Measurements from ENCODE around the gene ST3GAL2.
A peak's percentile ranks its signal among the peaks of the same experiment; 100 is the strongest.
"Not testable (repeated sequence)": the region's sequence is repeated elsewhere in the genome, so short reads cannot be mapped to it uniquely, and the experiment has no call there.

The ST3GAL2 gene

DNA sequence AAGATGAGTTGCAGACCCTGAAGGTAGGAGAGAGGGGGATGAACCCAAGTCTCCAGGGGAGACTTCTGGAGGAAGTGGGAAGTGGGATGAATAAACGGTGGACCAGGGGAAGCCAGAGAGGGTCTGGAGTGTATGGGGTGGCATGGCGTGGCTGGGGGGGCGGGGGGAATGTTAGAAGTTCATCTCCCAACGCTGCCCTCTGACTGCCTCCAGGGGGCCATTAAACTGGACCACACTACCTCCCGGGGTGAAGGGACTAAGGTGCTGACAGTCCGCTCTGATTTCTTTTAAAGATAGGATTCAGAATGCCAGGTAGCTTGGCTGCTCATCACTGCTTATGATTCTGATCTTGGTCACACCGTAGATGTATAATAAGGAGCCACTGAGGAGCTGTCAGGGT lies 21.2 kb downstream of the ST3GAL2 start:
- DNase-seq (ENCODE audit: low read depth in 2 of 2) = no peak

DNA sequence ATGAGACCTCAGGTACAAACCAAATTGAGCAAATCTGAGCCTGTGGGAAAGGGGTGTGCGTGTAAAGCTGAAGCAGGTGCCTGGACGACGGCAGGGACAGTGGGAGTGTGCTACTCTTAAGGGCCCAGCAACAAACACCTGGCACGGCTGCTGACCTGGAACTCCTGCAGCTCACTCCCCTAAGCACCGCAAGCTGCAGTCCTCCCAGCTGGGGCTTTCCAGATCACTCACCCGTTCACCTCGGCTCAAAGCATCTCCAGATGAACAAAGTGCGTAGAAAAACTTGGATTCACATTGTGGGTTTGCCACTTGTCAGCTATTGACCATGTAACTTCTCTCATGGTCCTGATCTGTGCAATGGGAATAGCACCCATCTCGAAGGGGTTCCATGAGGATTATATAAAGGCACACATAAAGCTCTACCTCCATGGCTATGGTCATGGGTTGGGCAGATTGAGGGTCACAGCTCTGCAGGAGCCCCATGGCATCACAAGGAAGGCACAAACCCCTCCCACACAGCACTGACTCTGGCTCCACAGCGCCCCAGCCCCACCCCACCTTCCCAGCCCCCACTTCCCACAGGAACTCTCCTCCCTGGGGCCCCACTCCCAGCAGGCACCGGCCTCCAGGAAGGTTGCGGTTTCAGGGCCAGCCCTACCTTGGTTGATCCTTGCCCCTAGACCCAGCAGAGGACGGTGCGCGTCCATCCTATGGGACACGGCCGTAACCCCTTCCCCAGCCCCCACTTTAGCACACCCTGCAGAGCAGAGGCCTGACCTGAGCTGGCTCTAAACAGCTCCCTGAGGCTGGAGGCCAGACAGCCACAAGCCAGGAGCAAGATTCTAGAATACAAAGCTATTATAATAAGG lies 21.9 kb downstream of the ST3GAL2 start:
- no peak for DNase-seq (ENCODE audit: low read depth in 2 of 2)

DNA sequence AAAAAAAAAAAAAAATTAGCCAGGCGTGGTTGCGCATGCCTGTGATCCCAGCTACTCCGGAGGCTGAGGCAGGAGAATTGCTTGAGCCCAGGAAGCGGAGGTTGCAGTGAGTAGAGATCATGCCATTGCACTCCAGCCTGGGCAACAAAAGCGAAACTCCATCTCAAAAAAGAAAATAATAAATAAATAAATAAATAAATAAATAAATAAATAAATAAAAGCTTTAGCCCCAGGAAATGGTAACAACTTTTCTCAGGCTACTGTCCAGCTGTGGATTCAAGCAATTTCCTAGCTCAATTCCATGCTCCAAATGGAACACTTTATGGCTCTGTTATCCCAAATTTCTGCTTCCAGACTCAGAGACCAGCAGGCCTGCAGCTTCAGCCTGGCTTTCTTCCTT lies 25.3 kb downstream of the ST3GAL2 start:
- not testable (repeated sequence) for DNase-seq (ENCODE audit: low read depth in 2 of 2)

DNA sequence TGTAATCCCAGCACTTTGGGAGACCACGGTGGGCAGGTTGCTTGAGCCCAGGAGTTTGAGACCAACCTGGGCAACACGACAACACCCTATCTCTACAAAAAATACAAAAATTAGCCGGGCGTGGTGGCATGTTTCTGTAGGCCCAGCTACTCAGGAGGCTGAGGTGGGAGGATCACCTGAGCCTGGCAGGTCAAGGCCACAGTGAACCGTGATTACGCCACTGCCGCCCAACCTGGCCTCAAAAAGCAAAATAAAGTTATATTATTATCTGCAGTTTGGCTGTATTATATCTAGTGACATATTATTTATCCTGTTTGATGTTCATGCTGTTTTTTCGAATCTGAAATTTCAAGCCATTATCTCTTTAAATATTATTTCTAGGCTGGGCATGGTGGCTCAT lies 26.5 kb downstream of the ST3GAL2 start:
- DNase-seq (ENCODE audit: low read depth in 2 of 2) = no peak

DNA sequence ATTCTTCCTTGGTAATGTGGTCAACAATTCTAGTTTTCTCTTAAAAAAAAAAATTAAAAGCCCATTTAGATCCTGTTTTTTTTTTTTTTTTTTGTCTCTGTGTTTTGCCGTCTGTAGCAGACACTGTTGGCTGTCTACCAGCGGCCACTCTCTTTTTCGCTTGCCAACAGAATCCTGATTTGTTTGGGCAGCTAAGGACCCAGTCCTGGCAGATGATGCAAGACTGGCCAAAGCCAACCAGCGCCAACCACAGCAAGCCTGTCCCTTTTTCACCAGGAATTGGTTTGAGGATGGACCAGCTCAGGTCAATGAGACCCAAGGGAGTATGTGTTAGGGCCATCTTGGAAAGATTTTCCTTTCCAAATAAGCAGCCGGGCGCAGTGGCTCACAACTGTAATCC lies 28.2 kb downstream of the ST3GAL2 start:
- DNase-seq (ENCODE audit: low read depth in 2 of 2) = no peak

DNA sequence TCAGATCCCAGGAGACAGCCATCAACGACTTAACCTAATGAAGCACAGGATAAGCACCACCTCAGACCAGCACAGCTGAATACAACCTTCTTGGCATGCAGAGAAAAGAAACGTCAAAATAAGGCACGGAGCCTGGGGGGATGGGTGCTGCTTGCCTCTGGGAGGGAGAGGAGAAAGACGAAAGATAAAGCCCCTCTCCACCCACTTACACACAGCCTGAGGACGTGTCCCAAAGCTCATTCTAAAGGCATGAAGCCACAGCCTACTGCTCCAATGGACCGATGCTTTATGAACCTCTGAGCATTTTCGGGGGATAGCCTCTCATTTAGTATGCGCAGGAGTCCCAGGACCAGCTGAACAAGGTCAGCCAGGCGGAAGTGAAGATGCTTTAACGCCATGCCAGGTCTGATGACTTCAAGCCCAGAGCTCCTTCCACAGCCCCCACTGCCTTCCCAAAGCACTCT lies 31.1 kb downstream of the ST3GAL2 start:
- DNase-seq (ENCODE audit: low read depth in 2 of 2) = no peak

DNA sequence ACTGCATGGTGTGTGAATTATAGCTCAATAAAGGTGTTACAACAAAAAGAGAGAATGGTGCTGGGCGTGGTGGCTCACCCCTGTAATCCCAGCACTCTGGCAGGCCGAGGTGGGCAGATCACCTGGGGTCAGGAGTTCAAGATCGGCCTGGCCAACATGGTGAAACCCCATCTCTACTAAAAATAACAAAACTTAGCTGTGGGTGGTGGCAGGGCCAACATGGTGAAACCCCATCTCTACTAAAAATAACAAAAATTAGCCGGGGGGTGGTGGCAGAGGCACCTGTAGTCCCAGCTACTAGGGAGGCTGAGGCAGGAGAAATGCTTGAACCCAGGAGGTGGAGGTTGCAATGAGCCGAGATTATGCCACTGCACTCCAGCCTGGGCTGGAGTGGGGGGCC lies 32.8 kb downstream of the ST3GAL2 start:
- not testable (repeated sequence) for DNase-seq (ENCODE audit: low read depth in 2 of 2)

DNA sequence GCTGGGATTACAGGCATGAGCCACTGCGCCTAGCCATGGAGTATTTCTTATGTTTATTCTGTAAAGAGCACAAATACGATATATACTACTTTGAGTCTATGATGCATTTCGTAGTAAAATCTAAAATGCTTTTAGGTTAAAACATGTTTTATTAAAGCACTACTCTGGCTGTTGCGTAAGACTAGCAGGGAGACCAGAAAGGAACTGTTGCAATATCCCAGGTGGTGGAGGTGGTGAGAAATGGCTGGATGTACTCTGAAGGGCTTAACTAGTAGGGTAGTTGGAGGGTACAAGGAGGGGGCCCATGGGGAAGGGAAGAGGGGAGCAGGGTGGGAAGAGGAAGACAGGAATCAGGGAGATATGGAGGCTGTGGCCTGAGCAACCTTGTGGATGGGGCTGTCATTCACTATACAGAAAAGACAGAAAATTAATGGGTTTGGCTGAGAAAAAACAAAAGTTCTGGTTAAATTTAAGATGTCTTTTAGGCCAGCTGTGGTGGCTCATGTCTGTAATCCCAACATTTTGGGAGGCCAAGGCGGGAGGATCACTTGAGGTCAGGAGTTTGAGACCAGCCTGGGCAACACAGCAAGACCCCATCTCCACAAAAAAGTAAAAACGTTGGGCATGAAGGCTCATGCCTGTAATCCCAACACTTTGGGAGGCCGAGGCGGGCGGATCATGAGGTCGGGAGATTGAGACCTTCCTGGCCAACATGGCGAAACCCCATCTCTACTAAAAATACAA lies 35.8 kb downstream of the ST3GAL2 start:
- no peak for DNase-seq (ENCODE audit: low read depth in 2 of 2)

DNA sequence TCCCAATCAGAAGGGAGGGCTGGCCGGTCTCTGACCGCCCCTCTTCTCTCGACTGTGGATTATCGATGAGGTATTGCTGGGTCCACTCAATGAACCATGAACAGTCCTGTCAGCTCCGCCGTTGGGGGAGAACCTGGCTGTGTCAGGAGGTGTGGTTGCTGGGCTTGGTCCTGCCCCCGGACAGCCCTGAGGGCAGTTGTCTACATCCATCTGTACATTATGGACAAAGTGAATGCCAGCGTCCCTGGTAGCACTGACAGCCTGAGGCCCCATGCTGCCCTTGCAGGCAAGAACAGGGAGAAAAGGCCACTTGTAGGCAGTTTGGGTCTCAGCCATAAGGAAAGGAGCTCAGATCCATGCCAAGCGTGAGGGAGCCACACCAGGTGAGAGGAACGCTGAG lies 38.9 kb downstream of the ST3GAL2 start:
- DNase-seq (ENCODE audit: low read depth in 2 of 2) = no peak

DNA sequence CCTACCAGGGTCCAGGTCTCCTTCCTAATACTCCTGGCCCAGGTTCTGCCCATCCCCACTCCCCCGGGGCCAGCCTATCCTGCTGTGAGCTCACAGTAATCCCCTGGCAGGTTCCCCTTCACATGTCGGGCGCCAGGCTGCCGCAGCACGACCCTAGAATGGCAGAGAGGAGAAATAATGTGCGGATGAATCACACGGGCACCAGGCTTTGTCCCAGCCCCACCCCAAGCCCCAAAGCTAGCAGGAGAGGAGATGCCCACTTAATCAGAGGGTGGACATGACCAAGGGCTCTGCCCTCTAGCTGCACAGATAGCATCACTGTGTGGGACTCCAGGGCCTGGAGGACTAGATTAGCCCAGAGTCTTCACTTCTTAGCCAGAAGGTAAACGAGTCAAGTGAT lies 39.5 kb downstream of the ST3GAL2 start:
- DNase-seq (ENCODE audit: low read depth in 2 of 2) = no peak

DNA sequence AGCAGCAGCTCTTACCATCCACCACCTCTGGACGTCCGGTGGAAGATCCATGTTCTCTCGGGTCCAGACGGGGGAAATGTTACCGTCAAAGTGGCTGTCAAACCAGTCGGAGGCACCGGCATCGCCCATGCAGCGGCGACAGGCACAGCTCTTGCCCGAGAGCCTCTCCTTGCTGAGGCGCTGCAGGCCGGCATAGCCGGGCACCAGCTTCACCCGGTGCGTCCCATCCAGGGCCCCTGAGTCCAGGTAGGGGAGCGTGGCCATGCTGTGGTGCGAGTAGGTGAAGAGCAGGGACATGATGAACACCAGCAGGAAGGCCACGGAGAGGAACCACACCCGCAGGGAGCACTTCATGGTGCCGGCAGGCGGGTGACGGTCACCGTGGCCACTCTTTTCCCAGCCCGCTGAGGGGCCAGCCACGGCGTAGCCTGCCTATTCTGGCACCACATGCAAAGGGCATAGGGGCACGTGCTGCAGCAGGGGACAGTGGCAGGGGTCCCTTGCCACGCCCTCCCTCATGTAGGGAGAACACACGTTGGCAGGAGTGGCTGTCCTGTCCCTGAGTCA lies 40.6 kb downstream of the ST3GAL2 start:
- no peak for DNase-seq (ENCODE audit: low read depth in 2 of 2)

DNA sequence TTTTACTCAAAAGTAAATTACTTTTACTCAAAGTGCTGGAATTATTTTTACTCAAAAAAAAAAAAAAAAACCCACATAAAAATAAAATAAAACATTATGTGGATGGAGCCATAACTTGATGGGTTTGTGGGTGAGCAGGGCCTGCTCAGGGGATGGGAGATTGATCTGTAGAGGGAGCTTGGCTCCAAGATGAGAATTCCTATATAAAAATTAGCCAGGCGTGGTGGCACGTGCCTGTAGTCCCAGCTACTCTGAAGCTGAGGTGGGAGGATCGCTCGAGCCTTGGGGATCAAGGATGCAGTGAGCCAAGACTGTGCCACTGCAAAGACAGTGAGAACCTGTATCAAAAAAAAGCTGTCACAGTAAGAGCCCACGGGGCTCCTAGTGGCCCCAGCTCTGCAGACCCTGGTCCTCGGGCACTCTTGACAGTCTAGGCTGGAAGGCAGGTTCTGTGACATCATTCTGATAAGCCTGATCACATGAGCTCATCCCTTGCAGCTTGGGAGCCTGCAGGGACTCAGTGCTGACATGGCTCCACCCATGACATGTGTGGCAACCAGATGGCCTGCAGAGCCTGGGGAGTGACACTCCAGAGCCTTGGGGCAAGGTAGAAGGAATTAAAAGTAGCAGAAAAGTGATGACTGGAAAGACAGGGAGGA lies 42.5 kb downstream of the ST3GAL2 start:
- DNase-seq (ENCODE audit: low read depth in 2 of 2) = no peak

DNA sequence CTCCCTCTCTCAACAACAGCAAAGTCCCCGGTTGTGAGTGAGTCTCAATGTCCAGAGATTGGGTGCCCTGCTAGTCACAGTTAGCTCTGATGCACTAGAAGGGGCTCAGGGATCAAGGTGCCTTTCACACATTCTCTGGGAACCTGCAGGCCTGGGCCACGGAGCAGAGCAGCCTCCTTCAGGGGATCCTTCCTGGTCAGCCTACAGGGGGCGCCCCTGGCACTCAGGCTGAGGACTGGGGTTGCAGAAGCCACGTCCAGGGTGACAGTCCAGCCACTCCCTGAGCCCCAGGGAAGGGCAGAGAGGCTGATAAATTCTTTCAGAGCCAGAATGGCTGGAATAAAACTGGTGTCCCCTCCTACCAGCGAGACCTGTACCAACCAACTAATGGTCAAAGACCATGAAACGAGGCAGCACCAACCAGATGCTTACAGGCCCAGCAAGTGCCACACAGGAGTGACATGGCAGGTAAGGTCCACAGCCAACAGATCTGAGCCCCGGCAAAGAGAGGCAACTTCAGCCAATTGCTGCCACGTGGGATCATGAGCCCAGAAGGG lies 43.5 kb downstream of the ST3GAL2 start:
- peak; percentile 45 to 65 for DNase-seq (ENCODE audit: low read depth in 2 of 2)

DNA sequence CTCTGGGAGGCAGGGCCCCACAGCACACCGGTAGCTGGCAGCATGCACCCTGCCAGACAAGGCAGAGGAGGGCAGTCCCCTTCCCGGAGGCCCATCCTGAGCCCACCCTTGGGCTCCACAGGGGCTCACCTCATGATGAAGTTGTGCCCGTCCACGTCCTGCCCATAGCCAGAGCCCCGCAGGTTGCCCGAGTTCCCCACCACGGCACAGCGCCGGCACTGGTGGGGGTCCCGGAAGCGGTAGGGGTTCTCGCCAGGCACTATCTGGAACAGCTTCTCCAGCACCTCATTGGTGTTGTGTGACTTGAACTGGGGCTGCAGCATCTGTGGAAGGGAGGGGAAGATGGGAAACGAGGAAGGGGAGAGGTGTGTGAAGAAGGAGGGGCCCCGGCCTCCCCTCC lies 44.0 kb downstream of the ST3GAL2 start:
- no peak for DNase-seq (ENCODE audit: low read depth in 2 of 2)

DNA sequence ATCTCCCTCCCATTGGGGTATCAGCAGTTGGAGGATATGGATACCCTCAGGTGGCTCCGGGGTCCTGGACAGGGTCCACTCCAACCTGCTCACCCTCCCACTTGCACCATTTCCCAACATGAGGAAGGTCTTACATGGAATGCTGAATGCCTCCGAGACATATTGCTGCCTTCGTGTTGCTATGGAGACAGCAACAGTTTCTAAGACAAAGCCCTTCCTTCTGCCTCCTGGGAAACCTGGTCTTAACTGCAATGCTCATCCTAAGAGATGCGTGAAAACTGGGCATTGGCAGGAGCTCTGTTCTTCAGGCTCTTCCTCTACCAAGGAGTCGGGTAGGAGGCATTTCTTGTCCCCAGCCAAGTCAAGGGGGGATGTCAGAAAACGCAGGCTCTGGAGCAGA lies 45.2 kb downstream of the ST3GAL2 start:
- DNase-seq (ENCODE audit: low read depth in 2 of 2) = no peak

DNA sequence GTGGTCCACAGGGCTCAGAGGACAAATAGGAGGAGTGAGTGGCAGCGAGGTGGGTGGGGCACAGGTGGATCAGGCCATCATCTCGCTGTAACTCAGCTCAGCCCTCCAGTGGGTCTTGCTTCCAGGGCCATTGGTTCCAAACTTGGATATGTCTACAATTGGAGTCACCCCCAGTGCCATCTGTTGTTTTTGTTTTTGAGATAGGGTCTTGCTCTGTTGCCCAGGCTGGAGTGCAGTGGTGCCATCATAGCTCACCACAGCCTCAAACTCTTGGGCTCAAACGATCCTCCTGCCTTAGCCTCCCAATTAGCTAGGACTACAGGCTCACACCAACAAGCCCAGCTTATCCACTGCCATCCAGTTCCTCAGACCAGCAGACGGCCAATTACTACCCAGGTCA lies 46.3 kb downstream of the ST3GAL2 start:
- DNase-seq (ENCODE audit: low read depth in 2 of 2) = no peak

DNA sequence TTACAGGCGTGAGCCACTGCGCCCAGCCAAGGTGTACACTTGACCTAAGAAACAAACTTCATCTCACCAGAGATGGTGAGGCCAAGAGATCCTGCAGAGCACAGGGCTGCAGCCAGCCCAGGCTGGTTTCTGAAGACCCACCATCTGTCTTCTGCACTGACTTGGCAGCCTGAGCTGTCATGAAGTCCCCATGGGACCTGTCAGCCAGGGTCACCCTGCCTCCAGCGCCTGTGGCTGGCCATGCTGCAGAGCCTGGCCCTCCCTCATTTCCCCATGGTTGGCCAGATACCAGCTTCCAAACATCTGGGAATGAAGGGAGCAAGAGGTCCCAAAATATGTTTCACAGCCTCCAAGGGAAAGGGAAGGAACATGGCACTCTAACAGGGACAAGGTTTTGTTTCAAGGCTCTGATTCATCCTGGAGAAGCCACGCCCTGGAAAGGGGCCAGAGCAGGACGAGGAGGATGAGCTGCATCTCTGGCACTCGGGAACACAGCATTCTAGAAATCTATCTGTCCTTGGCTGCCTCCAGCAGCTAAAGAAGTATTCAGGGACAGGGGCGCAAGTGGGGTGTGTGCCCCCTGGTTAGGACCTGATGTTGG lies 46.9 kb downstream of the ST3GAL2 start:
- DNase-seq (ENCODE audit: low read depth in 2 of 2) = no peak

DNA sequence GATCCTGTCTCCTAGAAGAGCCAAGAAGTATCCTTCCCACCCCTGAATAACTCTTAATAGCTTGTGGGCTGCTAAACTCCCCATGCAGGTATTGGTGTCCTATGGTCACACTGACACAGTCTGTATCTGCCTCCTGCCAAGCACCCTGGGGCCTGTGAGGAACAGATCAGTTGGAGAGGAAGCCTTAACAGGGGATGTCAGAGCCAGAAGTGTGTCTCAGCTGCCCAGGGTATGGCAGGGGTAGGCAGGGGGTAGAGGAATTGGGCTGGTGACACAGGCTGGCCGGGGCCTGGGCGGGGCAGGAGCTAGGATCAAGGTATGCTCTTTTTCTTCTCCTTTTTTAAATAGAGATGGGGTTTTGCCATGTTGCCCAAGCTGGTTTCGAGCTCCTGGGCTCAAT lies 47.5 kb downstream of the ST3GAL2 start:
- DNase-seq (ENCODE audit: low read depth in 2 of 2) = no peak

DNA sequence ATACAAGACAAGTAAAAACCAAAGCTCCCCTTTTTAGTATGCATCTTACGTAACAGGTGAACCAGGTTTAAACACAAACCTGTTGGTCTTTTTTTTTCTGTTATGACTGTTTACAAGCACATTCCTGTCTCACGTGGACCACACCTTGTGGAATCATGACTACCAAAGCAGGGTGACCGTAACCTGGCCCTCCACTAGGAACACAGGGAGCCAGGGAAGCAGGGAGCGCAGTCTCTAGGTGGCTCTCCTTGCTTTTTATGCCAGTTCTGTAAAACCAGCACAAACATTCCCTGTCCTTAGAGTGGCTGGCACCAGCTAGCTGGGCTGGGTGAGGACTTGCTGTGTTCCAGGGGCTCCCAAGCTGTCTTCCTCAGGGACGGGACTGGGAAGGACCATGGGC lies 48.1 kb downstream of the ST3GAL2 start:
- DNase-seq (ENCODE audit: low read depth in 2 of 2) = no peak

DNA sequence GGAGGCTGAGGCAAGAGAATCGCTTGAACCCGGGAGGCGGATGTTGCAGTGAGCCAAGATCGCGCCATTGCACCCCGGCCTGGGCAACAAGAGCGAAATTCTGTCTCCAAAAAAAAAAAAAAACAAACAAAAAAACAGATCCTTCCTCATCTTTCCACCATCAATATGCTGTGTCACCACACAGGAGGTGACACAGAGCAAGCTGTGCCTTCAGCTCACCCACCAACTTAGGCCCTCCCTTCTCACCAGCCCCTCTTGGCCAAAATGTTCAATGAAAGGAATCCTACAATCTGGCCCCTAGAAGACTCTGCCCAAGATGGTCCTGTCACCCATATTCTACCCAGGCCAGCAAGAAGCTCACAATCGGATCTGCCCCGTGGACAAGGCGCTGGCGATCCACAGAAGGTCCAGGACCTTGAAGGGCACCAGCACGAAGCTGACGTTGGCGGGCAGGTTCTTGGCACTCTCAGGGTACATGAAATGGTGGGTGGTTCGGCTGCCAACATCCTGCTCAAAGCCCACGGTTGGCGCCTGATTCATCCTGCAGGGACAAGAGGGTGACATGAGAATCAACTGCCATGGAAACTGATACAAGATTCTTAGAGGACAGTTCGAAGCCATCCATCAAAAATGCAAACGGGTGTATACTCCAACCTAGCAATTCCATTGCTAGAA lies 50.8 kb downstream of the ST3GAL2 start:
- no peak for DNase-seq (ENCODE audit: low read depth in 2 of 2)

Data from activated CD4-positive, alpha-beta T cell treated with anti-CD3 and anti-CD28 coated beads for 24 hours (primary cell).